ENCODE data around the gene ZNF280C. TPM values are rescaled to one million over a fixed set of nuclear protein-coding genes. Genes with fewer than 3 reads are reported as not detected.

ZNF280C gene
- total RNA-seq, 1 experiment from 2014 or later: 15.0 TPM

GRCh38 chrX:130184857-130185256 is 83.8 kb downstream of the ZNF280C start:
- H3K9me3 Mint-ChIP-seq: no peaks in the 10 kb centered on the region
- H3K27me3 Mint-ChIP-seq (ENCODE audit: low read depth): no peaks in the 10 kb centered on the region
- ATAC-seq (no peak), DNase-seq (ENCODE audit: low spot score) (no peak)
- TF ChIP-seq IRF1 (CRISPR knock-in tag; IDR thresholded peaks at IDR 0.05) (no peak), PRRX2 (CRISPR knock-in tag; IDR thresholded peaks at IDR 0.05) (no peak), MLX (CRISPR knock-in tag; IDR thresholded peaks at IDR 0.05) (no peak), TEAD4 (CRISPR knock-in tag; IDR thresholded peaks at IDR 0.05) (no peak), ATF3 (CRISPR knock-in tag; conservative IDR thresholded peaks at IDR 0.05) (no peak), NFYB (CRISPR knock-in tag; conservative IDR thresholded peaks at IDR 0.05; ENCODE audit: low read depth) (no peak), RELA (CRISPR knock-in tag; IDR thresholded peaks at IDR 0.05; ENCODE audit: borderline replicate concordance) (no peak), ZNF396 (CRISPR knock-in tag; IDR thresholded peaks at IDR 0.05; ENCODE audit: borderline replicate concordance) (no peak), CTCF (IDR thresholded peaks at IDR 0.05) (no peak), ATF2 (CRISPR knock-in tag; IDR thresholded peaks at IDR 0.05; ENCODE audit: borderline replicate concordance, low read depth) (no peak), ZNF425 (CRISPR knock-in tag; conservative IDR thresholded peaks at IDR 0.05) (no peak), ZSCAN18 (CRISPR knock-in tag; IDR thresholded peaks at IDR 0.05) (no peak), ELF4 (CRISPR knock-in tag; IDR thresholded peaks at IDR 0.05; ENCODE audit: low read depth) (no peak), SP1 (CRISPR knock-in tag; conservative IDR thresholded peaks at IDR 0.05) (no peak), ZNF532 (CRISPR knock-in tag; IDR thresholded peaks at IDR 0.05; ENCODE audit: borderline replicate concordance) (no peak), JAZF1 (CRISPR knock-in tag; IDR thresholded peaks at IDR 0.05) (no peak)
- H3K4me1 Mint-ChIP-seq: no peaks in the 10 kb centered on the region
- H3K36me3 Mint-ChIP-seq: no peaks in the 10 kb centered on the region
- no peak overlapping the region for H3K4me3 Mint-ChIP-seq
- CTCF ChIA-PET: no interaction called here
- POLR2A ChIA-PET: no interaction called here
- no peak overlapping the region for H3K27ac Mint-ChIP-seq

All from WTC11 (cell line).